PC-3 (cell line): ENCODE data around the gene SERPINB3. TPM values are rescaled to one million over a fixed set of nuclear protein-coding genes. Genes with fewer than 3 reads are reported as not detected.

ENCODE experiments used
- ATAC-seq: fragments of 200-7000 bp; cut with Tn5 transposase; 2 replicates; pipeline ENCODE4 v1.9.1; 2020; ENCODE audit warnings: mild to moderate bottlenecking, moderate library complexity
- BruUV-seq: library from RNA; stranded (reverse); fragments of 400-500 nt; replicated peaks from 2 replicates; lab custom pipeline; 2021; lab: Mats Ljungman, UMichigan
- CTCF ChIA-PET: fragments of 300-600 bp; sonication (Branson Sonifier 250); formaldehyde crosslinking; loops from one replicate; lab custom pipeline; 2022; ENCODE audit warnings: antibody characterized with exemption; lab: Charles Lee
- POLR2A ChIA-PET: fragments of 300-600 bp; sonication (Branson Sonifier 250); formaldehyde crosslinking; loops from one replicate; lab custom pipeline; 2022; ENCODE audit warnings: antibody characterized with exemption; ENCODE audit not compliant: unreplicated experiment; lab: Charles Lee
- DNase-seq: peaks from one replicate; pipeline ENCODE4 v3.0.0-alpha.2; 2015
- H2AFZ ChIP-seq: fragments of 300-600 bp; sonication (generic); 2 replicates; pipeline ENCODE4 v1.6.0; 2016; ENCODE audit warnings: antibody characterized with exemption, low read length
- H3F3A ChIP-seq: fragments of 300-600 bp; sonication (generic); one replicate; pipeline ENCODE4 v1.6.0; 2017; ENCODE audit warnings: antibody characterized with exemption, low read length, control low read depth, mild to moderate bottlenecking; ENCODE audit not compliant: unreplicated experiment
- H3K27ac ChIP-seq: fragments of 300-600 bp; sonication (generic); 2 replicates; pipeline ENCODE4 v1.5.1; 2016; ENCODE audit warnings: mild to moderate bottlenecking, low read length
- H3K27me3 ChIP-seq: fragments of 300-600 bp; sonication (generic); 2 replicates; pipeline ENCODE4 v1.6.1; 2016; ENCODE audit warnings: low read length, mixed read lengths
- H3K36me3 ChIP-seq: fragments of 300-600 bp; sonication (generic); 2 replicates; pipeline ENCODE4 v1.6.1; 2016; ENCODE audit warnings: low read depth, mixed run types, low read length, mixed read lengths
- H3K4me1 ChIP-seq: fragments of 300-600 bp; sonication (generic); 2 replicates; pipeline ENCODE4 v1.5.1; 2016; ENCODE audit warnings: low read length; ENCODE audit not compliant: insufficient read depth
- H3K4me2 ChIP-seq: fragments of 300-600 bp; sonication (generic); 2 replicates; pipeline ENCODE4 v1.6.0; 2016; ENCODE audit warnings: low read length
- H3K4me3 ChIP-seq: fragments of 300-600 bp; sonication (generic); 2 replicates; pipeline ENCODE4 v1.5.1; 2016; ENCODE audit warnings: mild to moderate bottlenecking, low read length, mixed read lengths
- H3K79me2 ChIP-seq: fragments of 300-600 bp; sonication (generic); 2 replicates; pipeline ENCODE4 v1.6.1; 2017; ENCODE audit warnings: low read length, mixed read lengths
- H3K9ac ChIP-seq: fragments of 300-600 bp; sonication (generic); 2 replicates; pipeline ENCODE4 v1.6.0; 2016; ENCODE audit warnings: mild to moderate bottlenecking, low read length
- H3K9me2 ChIP-seq: fragments of 300-600 bp; sonication (generic); replicated peaks from 2 replicates; pipeline ENCODE4 v1.6.1; 2016; ENCODE audit warnings: mixed run types, low read length, mixed read lengths
- H3K9me3 ChIP-seq: fragments of 300-600 bp; sonication (generic); 2 replicates; pipeline ENCODE4 v1.6.1; 2016; ENCODE audit warnings: low read length, mixed read lengths
- H4K20me1 ChIP-seq: fragments of 300-600 bp; sonication (generic); 2 replicates; pipeline ENCODE4 v1.6.1; 2016; ENCODE audit warnings: low read length, mixed read lengths
- CTCF ChIP-seq: fragments of 300-600 bp; sonication (generic); conservative IDR thresholded peaks from 2 replicates; pipeline ENCODE4 v1.5.1; 2017; ENCODE audit warnings: antibody characterized with exemption, low read depth, mild to moderate bottlenecking, low read length
- EZH2 ChIP-seq: fragments of 300-600 bp; sonication (generic); IDR thresholded peaks from one replicate; pipeline ENCODE4 v1.6.1; 2017; ENCODE audit warnings: antibody characterized with exemption, mild to moderate bottlenecking, low read length; ENCODE audit not compliant: unreplicated experiment
- EZH2phosphoT487 ChIP-seq: fragments of 300-600 bp; sonication (generic); IDR thresholded peaks from 2 replicates; pipeline ENCODE4 v1.6.1; 2018; ENCODE audit warnings: mild to moderate bottlenecking, antibody characterized with exemption, low read length, borderline replicate concordance
- intact Hi-C: fragments of 100-400 bp; cut with micrococcal nuclease; formaldehyde crosslinking; loops from 2 replicates; pipeline ENCODE4 v1.9.0; 2023
- total RNA-seq: library from RNA; depleted of rRNA; stranded (reverse); fragments of >200 nt; gene quantifications from 2 replicates; pipeline ENCODE4 v1.2.3, GENCODE V29; 2014

Gene SERPINB3
- total RNA-seq, 1 experiment from 2014 or later = 6.3 TPM

GRCh38 chr18:63626431-63626830, 35.3 kb downstream of the SERPINB3 start:
- Histone ChIP-seq H3F3A (no peaks in the 10 kb centered on the region), H3K27me3 (no peaks in the 10 kb centered on the region), H3K9me2 (no peaks in the 10 kb centered on the region), H3K4me1 (no peaks in the 10 kb centered on the region), H3K27ac (no peak overlapping the region), H3K9ac (no peak overlapping the region), H3K4me2 (no peak overlapping the region), H3K79me2 (no peaks in the 10 kb centered on the region), H2AFZ (no peak overlapping the region), H4K20me1 (no peaks in the 10 kb centered on the region), H3K4me3 (no peak overlapping the region), H3K9me3 (peaks cover 19% of the 10 kb centered on the region), H3K36me3 (peaks cover 7% of the 10 kb centered on the region; the same call in 1 of the 2 replicates)
- TF ChIP-seq CTCF (no peak), EZH2phosphoT487 (no peak), EZH2 (no peak)
- intact Hi-C loops = no loop called here
- ATAC-seq = no peak
- no TSS peak for BruUV-seq
- ChIA-PET CTCF (no interaction called here), POLR2A (no interaction called here)
- no peak for DNase-seq

GRCh38 chr18:63624863-63625262, 36.8 kb downstream of the SERPINB3 start:
- ChIA-PET CTCF (no interaction called here), POLR2A (no interaction called here)
- H3K4me1 ChIP-seq = no peaks in the 10 kb centered on the region
- H4K20me1 ChIP-seq = no peaks in the 10 kb centered on the region
- no peak overlapping the region for H3K27ac ChIP-seq
- peaks cover 7% of the 10 kb centered on the region; the same call in 1 of the 2 replicates for H3K36me3 ChIP-seq
- H3F3A ChIP-seq = no peaks in the 10 kb centered on the region
- H3K4me2 ChIP-seq = no peak overlapping the region
- intact Hi-C loops = no loop called here
- no peak overlapping the region for H3K4me3 ChIP-seq
- H2AFZ ChIP-seq = no peak overlapping the region
- H3K79me2 ChIP-seq = no peaks in the 10 kb centered on the region
- BruUV-seq = no TSS peak
- no peak for TF ChIP-seq CTCF
- TF ChIP-seq EZH2phosphoT487 = no peak
- TF ChIP-seq EZH2 = no peak
- H3K27me3 ChIP-seq = no peaks in the 10 kb centered on the region
- no peaks in the 10 kb centered on the region for H3K9me2 ChIP-seq
- H3K9me3 ChIP-seq = peaks cover 19% of the 10 kb centered on the region
- H3K9ac ChIP-seq = no peak overlapping the region
- DNase-seq (no peak), ATAC-seq (no peak)

GRCh38 chr18:63619661-63620060, 42.0 kb downstream of the SERPINB3 start:
- Histone ChIP-seq H3K9ac (no peak overlapping the region), H3F3A (no peaks in the 10 kb centered on the region), H3K4me2 (no peak overlapping the region), H3K79me2 (no peaks in the 10 kb centered on the region), H4K20me1 (no peaks in the 10 kb centered on the region), H3K36me3 (0 out of 2 replicates have a peak, but pooled peaks cover 2% of the 10 kb centered on the region), H3K4me1 (no peaks in the 10 kb centered on the region), H3K27me3 (no peaks in the 10 kb centered on the region), H3K9me3 (peaks cover 6% of the 10 kb centered on the region; the same call in 1 of the 2 replicates), H3K9me2 (no peaks in the 10 kb centered on the region), H2AFZ (no peak overlapping the region), H3K4me3 (no peak overlapping the region), H3K27ac (no peak overlapping the region)
- ATAC-seq (no peak), DNase-seq (no peak)
- TF ChIP-seq EZH2phosphoT487 = no peak
- TF ChIP-seq EZH2 = no peak
- no peak for TF ChIP-seq CTCF
- ChIA-PET POLR2A (no interaction called here), CTCF (no interaction called here)
- no TSS peak for BruUV-seq
- intact Hi-C loops = no loop called here
